Suprapubic skin (tissue), 4 donors: Measurements from ENCODE around the gene NHLRC4.

Source experiments
- CTCF ChIP-seq, 2 donors: fragments of 200-600 bp in 1 of 2; fragments of 450-650 bp in 1 of 2; sonication (generic) in 1 of 2; IDR thresholded peaks; one replicate each; pipeline ENCODE4 v1.5.1; 2016 to 2019; ENCODE audit warnings: antibody characterized with exemption in 2 of 2, mild to moderate bottlenecking in 1 of 2, moderate library complexity in 1 of 2
- EP300 ChIP-seq: sonication (generic); formaldehyde crosslinking; IDR thresholded peaks from one replicate; pipeline ENCODE4 v1.6.1; 2017; ENCODE audit warnings: antibody characterized with exemption
- POLR2A ChIP-seq, 2 donors: fragments of 450-650 bp; IDR thresholded peaks; one replicate each; pipeline ENCODE4 v1.6.1; 2017; ENCODE audit warnings: antibody characterized with exemption in 2 of 2, mild to moderate bottlenecking in 2 of 2, moderate library complexity in 2 of 2
- POLR2AphosphoS5 ChIP-seq, 3 donors: sonication (generic); formaldehyde crosslinking; IDR thresholded peaks; one replicate each; pipeline ENCODE4 v1.6.1; 2017; ENCODE audit warnings: antibody characterized with exemption in 3 of 3

DNA sequence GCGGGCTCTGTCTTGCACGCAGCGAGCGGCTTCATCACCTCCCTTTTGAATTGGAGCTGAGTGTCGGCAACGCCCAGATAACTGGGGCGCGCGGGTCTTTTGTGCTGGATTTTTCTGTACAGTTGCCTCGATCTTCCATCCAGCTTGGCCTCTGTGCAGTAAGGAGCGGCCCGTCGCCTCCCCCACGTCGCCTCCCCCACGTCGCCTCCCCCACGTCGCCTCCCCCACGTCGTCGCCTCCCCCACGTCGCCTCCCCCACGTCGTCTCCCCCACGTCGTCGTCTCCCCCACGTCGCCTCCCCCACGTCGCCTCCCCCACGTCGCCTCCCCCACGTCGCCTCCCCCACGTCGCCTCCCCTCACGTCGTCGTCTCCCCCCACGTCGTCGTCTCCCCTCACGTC lies 22.3 kb upstream of the NHLRC4 start:
- TF ChIP-seq CTCF (IDR thresholded peaks at IDR 0.05) (no peak), POLR2A (IDR thresholded peaks at IDR 0.05) (no peak), POLR2AphosphoS5 (IDR thresholded peaks at IDR 0.05) (no peak), EP300 (no peak)
